ENCODE results near the gene NPS. TPM values are rescaled to one million over a fixed set of nuclear protein-coding genes. Genes with fewer than 3 reads are reported as not detected.

Gene NPS
- total RNA-seq, 1 donor, result not detected

- no peaks in the 10 kb centered on the region for H3K4me1 ChIP-seq (ENCODE audit: insufficient read depth, low read length)
Measured at GRCh38 chr10:127576051-127576450, 26.9 kb downstream of the NPS start.

GRCh38 chr10:127576740-127577161, 27.6 kb downstream of the NPS start:
- no peak overlapping the region for H3K4me3 ChIP-seq (ENCODE audit: low read length)

More at GRCh38 chr10:127576051-127576450, 26.9 kb downstream of the NPS start:
- no peaks in the 10 kb centered on the region for H3K9me3 ChIP-seq (ENCODE audit: low read depth, low read length)
- H3K27me3 ChIP-seq (ENCODE audit: insufficient read depth, low read length), result no peaks in the 10 kb centered on the region
- no peak overlapping the region for H3K4me3 ChIP-seq (ENCODE audit: low read length)

GRCh38 chr10:127577376-127578258, 28.5 kb downstream of the NPS start:
- H3K9me3 ChIP-seq (ENCODE audit: low read depth, low read length), result no peaks in the 10 kb centered on the region
- H3K4me3 ChIP-seq (ENCODE audit: low read length), result no peak overlapping the region
- H3K4me1 ChIP-seq (ENCODE audit: insufficient read depth, low read length), result no peaks in the 10 kb centered on the region
- no peaks in the 10 kb centered on the region for H3K27me3 ChIP-seq (ENCODE audit: insufficient read depth, low read length)

More at GRCh38 chr10:127576740-127577161, 27.6 kb downstream of the NPS start:
- H3K4me1 ChIP-seq (ENCODE audit: insufficient read depth, low read length), result no peaks in the 10 kb centered on the region
- H3K27me3 ChIP-seq (ENCODE audit: insufficient read depth, low read length), result no peaks in the 10 kb centered on the region
- H3K9me3 ChIP-seq (ENCODE audit: low read depth, low read length), result no peaks in the 10 kb centered on the region

GRCh38 chr10:127578259-127578960, 29.3 kb downstream of the NPS start:
- H3K27me3 ChIP-seq (ENCODE audit: insufficient read depth, low read length), result no peaks in the 10 kb centered on the region
- no peaks in the 10 kb centered on the region for H3K4me1 ChIP-seq (ENCODE audit: insufficient read depth, low read length)
- H3K9me3 ChIP-seq (ENCODE audit: low read depth, low read length), result no peaks in the 10 kb centered on the region
- no peak overlapping the region for H3K4me3 ChIP-seq (ENCODE audit: low read length)

- no peaks in the 10 kb centered on the region for H3K9me3 ChIP-seq (ENCODE audit: low read depth, low read length)
- H3K4me3 ChIP-seq (ENCODE audit: low read length), result no peak overlapping the region
- H3K4me1 ChIP-seq (ENCODE audit: insufficient read depth, low read length), result no peaks in the 10 kb centered on the region
- H3K27me3 ChIP-seq (ENCODE audit: insufficient read depth, low read length), result no peaks in the 10 kb centered on the region
Measured at GRCh38 chr10:127578961-127579305, 29.8 kb downstream of the NPS start.

GRCh38 chr10:127579640-127580039, 30.5 kb downstream of the NPS start:
- Histone ChIP-seq H3K27me3 (ENCODE audit: insufficient read depth, low read length) (no peaks in the 10 kb centered on the region), H3K9me3 (ENCODE audit: low read depth, low read length) (no peaks in the 10 kb centered on the region), H3K4me1 (ENCODE audit: insufficient read depth, low read length) (no peaks in the 10 kb centered on the region), H3K4me3 (ENCODE audit: low read length) (no peak overlapping the region)

- Histone ChIP-seq H3K4me1 (ENCODE audit: insufficient read depth, low read length) (no peaks in the 10 kb centered on the region), H3K9me3 (ENCODE audit: low read depth, low read length) (no peaks in the 10 kb centered on the region), H3K4me3 (ENCODE audit: low read length) (no peak overlapping the region), H3K27me3 (ENCODE audit: insufficient read depth, low read length) (no peaks in the 10 kb centered on the region)
Measured at GRCh38 chr10:127580822-127581221, 31.7 kb downstream of the NPS start.

- Histone ChIP-seq H3K27me3 (ENCODE audit: insufficient read depth, low read length) (no peaks in the 10 kb centered on the region), H3K4me1 (ENCODE audit: insufficient read depth, low read length) (no peaks in the 10 kb centered on the region), H3K9me3 (ENCODE audit: low read depth, low read length) (no peaks in the 10 kb centered on the region), H3K4me3 (ENCODE audit: low read length) (no peak overlapping the region)
Measured at GRCh38 chr10:127585519-127586023, 36.5 kb downstream of the NPS start.

- no peak overlapping the region for H3K4me3 ChIP-seq (ENCODE audit: low read length)
- H3K27me3 ChIP-seq (ENCODE audit: insufficient read depth, low read length), result no peaks in the 10 kb centered on the region
- H3K4me1 ChIP-seq (ENCODE audit: insufficient read depth, low read length), result no peaks in the 10 kb centered on the region
- no peaks in the 10 kb centered on the region for H3K9me3 ChIP-seq (ENCODE audit: low read depth, low read length)
Measured at GRCh38 chr10:127587668-127588365, 38.7 kb downstream of the NPS start.

GRCh38 chr10:127592586-127592985, 43.5 kb downstream of the NPS start:
- H3K27me3 ChIP-seq (ENCODE audit: insufficient read depth, low read length), result no peaks in the 10 kb centered on the region
- no peaks in the 10 kb centered on the region for H3K4me1 ChIP-seq (ENCODE audit: insufficient read depth, low read length)
- no peaks in the 10 kb centered on the region for H3K9me3 ChIP-seq (ENCODE audit: low read depth, low read length)
- H3K4me3 ChIP-seq (ENCODE audit: low read length), result no peak overlapping the region

- no peak overlapping the region for H3K4me3 ChIP-seq (ENCODE audit: low read length)
- no peaks in the 10 kb centered on the region for H3K27me3 ChIP-seq (ENCODE audit: insufficient read depth, low read length)
- H3K9me3 ChIP-seq (ENCODE audit: low read depth, low read length), result no peaks in the 10 kb centered on the region
- H3K4me1 ChIP-seq (ENCODE audit: insufficient read depth, low read length), result no peaks in the 10 kb centered on the region
Measured at GRCh38 chr10:127600479-127600878, 51.4 kb downstream of the NPS start.

Other genes starting within 250 kb of the NPS start
- not detected for gene FOXI2, start 187.9 kb downstream of the NPS start, total RNA-seq

Data from mononuclear cell (primary cell).